Embryonic facial prominence (tissue), 1 donor: Measurements from ENCODE around the gene SLC15A3.

Experiments used
- DNase-seq: peaks from one replicate; pipeline ENCODE4 v3.0.0-alpha.2; 2016; ENCODE audit errors: extremely low spot score

SLC15A3 gene

DNA sequence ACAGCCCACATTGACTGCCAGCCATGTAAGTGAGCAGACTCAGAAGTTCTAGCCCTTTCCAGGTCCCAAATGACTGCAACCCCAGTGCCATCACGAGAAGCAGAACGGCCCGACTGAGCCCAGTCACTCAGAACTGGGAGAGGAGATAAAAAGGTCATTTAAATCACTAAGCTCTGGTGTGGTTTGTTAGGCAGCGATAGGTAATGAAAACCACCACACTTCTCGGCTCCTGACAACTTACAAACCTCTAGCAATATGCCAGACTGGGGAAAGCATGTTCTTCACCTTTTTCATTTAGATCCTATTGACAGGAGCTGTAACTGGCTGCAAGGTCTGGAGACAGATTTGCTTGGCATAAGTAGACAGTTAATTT is 6.7 kb downstream of the SLC15A3 start:
- DNase-seq = no peak

GRCh38 chr11:60944490-60945294 is 7.3 kb downstream of the SLC15A3 start:
- no peak for DNase-seq

- DNase-seq = no peak
These were observed 8.9 kb downstream of the SLC15A3 start for GRCh38 chr11:60942970-60943565.

GRCh38 chr11:60942219-60942618 is 9.8 kb downstream of the SLC15A3 start:
- no peak for DNase-seq

DNA sequence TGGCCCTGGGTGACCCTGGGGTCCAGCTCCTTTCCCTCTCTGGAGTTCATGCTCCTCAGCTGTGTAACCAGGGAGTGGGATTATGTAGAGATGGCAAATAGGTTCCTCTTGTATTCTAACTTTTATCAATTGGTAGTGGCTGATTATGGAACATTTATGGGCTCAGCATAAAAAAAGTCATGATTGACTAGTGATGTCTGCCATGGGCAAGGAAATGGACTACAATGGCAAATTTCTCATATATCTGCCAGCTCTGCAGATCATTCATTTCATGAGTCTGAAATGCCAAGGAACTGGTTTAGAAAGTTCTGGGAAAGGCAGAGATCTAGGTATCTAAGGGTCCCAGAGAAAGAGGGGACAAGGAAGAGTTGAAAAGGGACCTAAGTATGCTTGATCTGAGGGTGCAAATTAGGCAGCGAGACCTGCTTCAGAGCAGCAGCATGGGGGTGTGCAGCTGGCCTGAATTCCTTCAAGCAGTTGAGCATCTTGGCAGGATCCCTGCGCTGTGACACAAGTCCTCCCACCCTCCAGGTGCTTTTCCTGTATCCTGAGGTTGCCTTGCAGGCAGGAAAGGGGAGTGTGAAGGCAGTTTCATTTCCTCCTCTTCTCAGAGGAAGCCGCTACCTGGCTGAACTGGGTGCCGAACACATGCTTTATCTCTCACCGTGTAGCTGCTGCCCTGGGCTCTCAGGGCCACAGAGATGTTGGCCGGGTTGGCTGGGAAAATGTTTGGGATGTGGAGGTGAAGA is 10.4 kb downstream of the SLC15A3 start:
- DNase-seq = no peak

DNA sequence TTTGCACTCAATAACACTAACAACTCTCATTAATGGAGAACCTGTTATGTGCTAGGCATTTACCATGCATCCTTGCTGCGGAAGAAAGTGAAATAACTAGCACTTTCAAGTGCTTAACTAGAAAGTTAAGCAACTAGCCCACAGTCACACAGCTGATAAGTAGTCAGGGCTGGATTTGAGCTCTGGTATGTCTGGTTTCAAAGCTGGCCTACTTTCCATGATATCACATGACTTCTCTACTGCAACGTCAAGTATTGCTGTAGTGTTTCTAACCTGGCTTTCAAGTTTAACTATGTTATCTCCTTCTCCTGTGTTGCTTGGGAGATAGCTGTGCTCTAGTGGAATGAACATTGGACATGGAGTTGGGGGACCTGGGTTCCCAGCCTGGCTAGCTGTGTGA is 12.1 kb downstream of the SLC15A3 start:
- no peak for DNase-seq

DNA sequence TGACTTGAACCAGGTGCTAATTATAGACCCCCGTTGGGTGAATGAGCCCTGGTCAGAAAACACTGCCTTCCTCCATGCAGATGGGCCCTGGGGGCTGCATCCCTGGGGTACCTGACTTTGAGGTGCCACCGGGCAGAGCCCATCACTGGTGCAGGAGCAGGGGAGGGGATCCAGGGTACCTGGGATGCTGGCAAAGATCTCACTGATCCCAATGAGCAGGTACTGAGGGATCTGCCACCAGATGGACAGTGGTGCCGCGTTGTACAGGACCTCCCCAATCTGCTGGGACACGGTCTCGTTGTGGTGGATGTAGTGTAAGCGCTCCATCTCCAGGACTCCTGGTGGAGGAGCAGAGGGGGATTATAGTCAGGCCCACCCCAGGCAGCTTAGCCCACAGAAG is 12.7 kb downstream of the SLC15A3 start:
- no peak for DNase-seq

- no peak for DNase-seq
These were observed 13.5 kb downstream of the SLC15A3 start for GRCh38 chr11:60938500-60938899.

- DNase-seq = no peak
These were observed 14.2 kb downstream of the SLC15A3 start for GRCh38 chr11:60937811-60938210.

GRCh38 chr11:60937144-60937527 is 14.8 kb downstream of the SLC15A3 start:
- no peak for DNase-seq

DNA sequence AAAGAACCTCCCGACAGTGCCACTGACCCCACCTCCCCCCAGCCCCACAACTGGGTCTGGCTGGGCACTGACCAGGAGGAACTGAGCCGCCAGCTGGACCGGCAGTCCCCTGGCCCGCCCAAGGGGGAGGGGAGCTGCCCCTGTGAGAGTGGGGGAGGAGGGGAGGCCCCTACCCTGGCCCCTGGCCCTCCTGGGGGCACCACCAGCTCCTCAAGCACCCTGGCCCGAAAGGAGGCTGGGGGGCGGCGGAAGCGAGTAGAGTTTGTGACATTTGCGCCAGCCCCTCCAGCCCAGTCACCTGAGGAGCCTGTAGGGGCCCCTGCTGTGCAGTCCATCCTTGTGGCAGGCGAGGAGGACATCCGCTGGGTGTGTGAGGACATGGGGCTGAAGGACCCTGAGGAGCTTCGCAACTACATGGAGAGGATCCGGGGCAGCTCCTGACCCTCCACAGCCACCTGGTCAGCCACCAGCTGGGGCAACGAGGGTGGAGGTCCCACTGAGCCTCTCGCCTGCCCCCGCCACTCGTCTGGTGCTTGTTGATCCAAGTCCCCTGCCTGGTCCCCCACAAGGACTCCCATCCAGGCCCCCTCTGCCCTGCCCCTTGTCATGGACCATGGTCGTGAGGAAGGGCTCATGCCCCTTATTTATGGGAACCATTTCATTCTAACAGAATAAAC is 15.4 kb downstream of the SLC15A3 start:
- DNase-seq = no peak

- DNase-seq = no peak
These were observed 16.1 kb downstream of the SLC15A3 start for GRCh38 chr11:60935676-60936442.

- DNase-seq = no peak
These were observed 17.0 kb downstream of the SLC15A3 start for GRCh38 chr11:60934790-60935605.

- DNase-seq = no peak
These were observed 17.7 kb downstream of the SLC15A3 start for GRCh38 chr11:60934124-60934789.

DNA sequence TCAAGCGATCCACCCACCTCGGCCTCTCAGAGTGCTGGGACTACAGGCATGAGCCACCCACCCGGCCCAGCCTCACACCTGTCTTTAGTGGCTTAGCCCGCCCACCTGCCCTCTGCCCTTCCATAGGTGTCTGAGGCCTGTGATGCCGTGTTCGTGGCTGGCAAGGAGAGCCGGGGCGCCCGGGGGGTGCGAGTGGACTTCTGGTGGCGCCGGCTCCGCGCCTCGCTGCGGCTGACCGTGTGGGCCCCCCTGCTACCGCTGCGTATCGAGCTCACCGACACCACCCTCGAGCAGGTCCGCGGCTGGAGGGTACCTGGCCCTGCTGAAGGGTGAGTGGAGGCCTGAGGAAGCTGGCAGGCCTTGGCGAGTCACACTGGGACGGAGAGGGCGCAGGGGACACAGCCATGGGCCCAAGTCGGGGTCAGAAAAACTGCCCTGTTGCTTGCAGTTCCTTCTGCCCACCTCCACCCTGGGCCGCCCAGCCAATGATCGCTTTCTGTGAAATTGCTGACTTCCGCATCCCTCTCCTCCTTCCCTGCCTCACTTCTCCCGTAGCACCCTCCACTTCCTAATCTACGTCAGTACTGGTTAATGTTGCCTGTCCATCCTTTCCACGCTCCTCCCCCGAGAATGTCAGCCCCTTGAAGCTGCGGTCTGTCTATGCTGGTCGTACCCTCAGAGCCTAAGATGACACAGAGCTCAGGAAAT is 18.4 kb downstream of the SLC15A3 start:
- DNase-seq = no peak

DNA sequence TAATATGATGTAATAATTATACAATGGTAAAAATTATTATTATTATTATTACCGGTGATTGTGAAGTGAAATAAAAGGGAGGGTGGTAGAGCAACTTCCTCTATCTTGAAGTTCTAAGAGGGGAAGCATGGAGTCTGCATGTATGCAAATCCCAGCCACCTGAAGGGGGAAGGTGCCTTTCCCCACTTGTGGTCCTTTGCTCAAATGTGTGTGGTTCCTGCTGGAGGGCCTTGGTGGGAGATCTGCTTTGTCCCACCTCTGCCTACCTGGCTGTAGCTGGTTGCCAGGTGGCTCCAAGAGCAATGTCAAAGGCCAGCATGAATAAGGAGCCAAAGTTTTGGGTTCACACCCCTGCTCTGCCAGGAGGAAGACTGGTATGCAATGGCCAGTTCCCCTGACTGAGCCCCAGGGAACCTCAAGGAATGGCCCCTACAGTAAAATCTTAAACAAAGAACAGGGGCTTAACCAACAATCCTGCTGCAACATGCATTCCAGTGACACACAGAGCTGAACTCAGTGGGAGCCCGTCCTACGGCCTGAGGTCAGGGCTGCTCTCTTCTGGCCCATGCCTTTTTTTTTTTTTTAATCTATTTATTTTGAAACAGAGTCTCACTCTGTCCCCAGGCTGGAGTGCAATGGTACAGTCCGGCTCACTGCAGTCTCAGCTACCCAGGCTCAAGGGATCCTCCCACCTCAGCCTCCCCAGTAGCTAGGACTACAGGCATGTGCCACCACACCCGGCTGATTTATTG is 19.2 kb downstream of the SLC15A3 start:
- no peak for DNase-seq

- DNase-seq = no peak
These were observed 20.1 kb downstream of the SLC15A3 start for GRCh38 chr11:60931917-60932316.

GRCh38 chr11:60930394-60930793 is 21.6 kb downstream of the SLC15A3 start:
- DNase-seq = no peak

- no peak for DNase-seq
These were observed 22.2 kb downstream of the SLC15A3 start for GRCh38 chr11:60929764-60930163.
